Stomach (tissue), 9 donors: ENCODE results near the gene PLPPR5. TPM values are rescaled to one million over a fixed set of nuclear protein-coding genes. Genes with fewer than 3 reads are reported as not detected.
"Not testable (repeated sequence)": the region's sequence is repeated elsewhere in the genome, so short reads cannot be mapped to it uniquely, and the experiment has no call there.

Experiments
- DNase-seq, 2 donors: peaks; one replicate each; pipeline versions ENCODE4 v3.0.0 to v3.0.0-alpha.2; 2013 to 2019
- H3K27ac ChIP-seq, 5 donors: fragments of 200-600 bp in 4 of 5; sonication (generic) in 4 of 5; one replicate each; pipeline ENCODE4 v1.5.1; 2013 to 2019; ENCODE audit warnings: mild to moderate bottlenecking in 1 of 5, moderate library complexity in 1 of 5
- H3K27me3 ChIP-seq, 3 donors: fragments of 200-600 bp; sonication (generic); one replicate each; pipeline ENCODE4 v1.5.1; 2017 to 2019; ENCODE audit warnings: mixed run types in 1 of 3
- H3K36me3 ChIP-seq, 4 donors: fragments of 200-600 bp; sonication (generic); 1 replicate in 3 of 4; 2 replicates in 1 of 4; pipeline ENCODE4 v1.5.1; 2016 to 2019
- H3K4me1 ChIP-seq, 4 donors: fragments of 200-600 bp; sonication (generic); one replicate each; pipeline ENCODE4 v1.5.1; 2016 to 2019
- H3K4me3 ChIP-seq, 4 donors: fragments of 200-600 bp; sonication (generic) in 3 of 4; one replicate each; pipeline ENCODE4 v1.5.1; 2016 to 2019; ENCODE audit warnings: mild to moderate bottlenecking in 1 of 4
- H3K9me3 ChIP-seq, 4 donors: fragments of 200-600 bp; sonication (generic); one replicate each; pipeline ENCODE4 v1.5.1; 2016 to 2019
- EP300 ChIP-seq: sonication (generic); formaldehyde crosslinking; IDR thresholded peaks from one replicate; pipeline ENCODE4 v1.6.1; 2017; ENCODE audit warnings: antibody characterized with exemption
- POLR2A ChIP-seq, 4 donors: fragments of 450-650 bp; IDR thresholded peaks; one replicate each; pipeline ENCODE4 v1.6.1; 2016; ENCODE audit warnings: antibody characterized with exemption in 4 of 4, control low read depth in 2 of 4, mild to moderate bottlenecking in 1 of 4, moderate library complexity in 1 of 4
- POLR2AphosphoS5 ChIP-seq, 3 donors: sonication (generic); formaldehyde crosslinking; IDR thresholded peaks; one replicate each; pipeline ENCODE4 v1.6.1; 2016; ENCODE audit warnings: antibody characterized with exemption in 3 of 3
- WGBS, 5 donors: extraction: QIAGEN DNeasy Blood & Tissue Kit in 3 of 5; methylation state at CpG; one replicate each; pipeline versions ENCODE4 v1.1.5 to v1.1.7; 2013 to 2018; 5-methylcytosine and 5-hydroxymethylcytosine counted together
- intact Hi-C: fragments of 100-400 bp; cut with DNase I; formaldehyde crosslinking; loops from one replicate; pipeline ENCODE4 v1.15.1; 2023; ENCODE audit warnings: low total_unique reads
- polyA plus RNA-seq, 3 donors: library from polyadenylated mRNA; stranded (reverse); fragments of 200-250 nt; gene quantifications; one replicate each; pipeline ENCODE4 v1.2.3, GENCODE V29; 2013
- total RNA-seq, 5 donors: library from RNA; depleted of rRNA; stranded (reverse); fragments of >200 nt; gene quantifications; one replicate each; pipeline versions ENCODE4 v1.1.0 to v1.2.3, GENCODE V29; 2014 to 2016
- TF ChIP-seq, protein P1 (sequence below), 7 experiments: fragments of 450-650 bp in 4 of 7; fragments of 200-600 bp in 3 of 7; sonication (generic) in 3 of 7; IDR thresholded peaks; one replicate each; pipeline ENCODE4 v1.5.1; 2016 to 2019; ENCODE audit warnings: antibody characterized with exemption in 7 of 7, control low read depth in 2 of 7, mild to moderate bottlenecking in 1 of 7
- donor health status: healthy with polysubstance abuse.
- donor health status: Bipolar disorder and iron deficiency.
- donor health status: healthy.

Gene PLPPR5
- total and polyA plus RNA-seq, 8 donors: 0.03 to 2.0 (median 0.15) TPM; not detected in 5

DNA sequence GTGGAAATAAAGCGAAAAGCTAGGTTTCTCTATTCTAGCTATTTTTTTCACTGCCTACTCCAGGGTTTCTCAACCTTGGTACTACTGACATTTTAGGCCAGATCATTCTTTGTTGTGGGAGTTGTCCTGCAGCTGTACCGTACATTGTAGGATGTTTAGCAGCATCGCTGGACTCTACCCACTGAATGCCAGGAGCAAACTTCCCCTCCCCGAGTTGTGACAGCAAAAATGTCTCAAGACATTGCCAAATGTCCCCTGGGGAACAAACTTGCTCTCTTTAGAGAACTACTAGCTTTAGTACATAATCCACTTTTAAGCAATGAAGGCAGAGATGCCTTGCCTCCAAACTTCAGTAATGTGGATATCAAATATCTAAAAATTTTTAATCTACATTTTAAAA, 122.8 kb downstream of the PLPPR5 start:
- no peaks in the 10 kb centered on the region for H3K27me3 ChIP-seq
- peaks cover 0 to 12% (median 5%) of the 10 kb centered on the region in 4 donors for H3K9me3 ChIP-seq
- no peaks in the 10 kb centered on the region for H3K4me1 ChIP-seq
- no peaks in the 10 kb centered on the region for H3K36me3 ChIP-seq
- TF ChIP-seq, protein P1, sequence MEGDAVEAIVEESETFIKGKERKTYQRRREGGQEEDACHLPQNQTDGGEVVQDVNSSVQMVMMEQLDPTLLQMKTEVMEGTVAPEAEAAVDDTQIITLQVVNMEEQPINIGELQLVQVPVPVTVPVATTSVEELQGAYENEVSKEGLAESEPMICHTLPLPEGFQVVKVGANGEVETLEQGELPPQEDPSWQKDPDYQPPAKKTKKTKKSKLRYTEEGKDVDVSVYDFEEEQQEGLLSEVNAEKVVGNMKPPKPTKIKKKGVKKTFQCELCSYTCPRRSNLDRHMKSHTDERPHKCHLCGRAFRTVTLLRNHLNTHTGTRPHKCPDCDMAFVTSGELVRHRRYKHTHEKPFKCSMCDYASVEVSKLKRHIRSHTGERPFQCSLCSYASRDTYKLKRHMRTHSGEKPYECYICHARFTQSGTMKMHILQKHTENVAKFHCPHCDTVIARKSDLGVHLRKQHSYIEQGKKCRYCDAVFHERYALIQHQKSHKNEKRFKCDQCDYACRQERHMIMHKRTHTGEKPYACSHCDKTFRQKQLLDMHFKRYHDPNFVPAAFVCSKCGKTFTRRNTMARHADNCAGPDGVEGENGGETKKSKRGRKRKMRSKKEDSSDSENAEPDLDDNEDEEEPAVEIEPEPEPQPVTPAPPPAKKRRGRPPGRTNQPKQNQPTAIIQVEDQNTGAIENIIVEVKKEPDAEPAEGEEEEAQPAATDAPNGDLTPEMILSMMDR (IDR thresholded peaks at IDR 0.05): no peak
- TF ChIP-seq POLR2AphosphoS5 (IDR thresholded peaks at IDR 0.05): no peak
- no peak for TF ChIP-seq EP300
- TF ChIP-seq POLR2A (IDR thresholded peaks at IDR 0.05): no peak
- H3K4me3 ChIP-seq: no peak overlapping the region
- WGBS, 5 donors: 91 to 97% (median 94%) methylated on average over 4 of the region's 4 CpGs
- no peak overlapping the region for H3K27ac ChIP-seq
- intact Hi-C loops: no loop called here
- DNase-seq: no peak

DNA sequence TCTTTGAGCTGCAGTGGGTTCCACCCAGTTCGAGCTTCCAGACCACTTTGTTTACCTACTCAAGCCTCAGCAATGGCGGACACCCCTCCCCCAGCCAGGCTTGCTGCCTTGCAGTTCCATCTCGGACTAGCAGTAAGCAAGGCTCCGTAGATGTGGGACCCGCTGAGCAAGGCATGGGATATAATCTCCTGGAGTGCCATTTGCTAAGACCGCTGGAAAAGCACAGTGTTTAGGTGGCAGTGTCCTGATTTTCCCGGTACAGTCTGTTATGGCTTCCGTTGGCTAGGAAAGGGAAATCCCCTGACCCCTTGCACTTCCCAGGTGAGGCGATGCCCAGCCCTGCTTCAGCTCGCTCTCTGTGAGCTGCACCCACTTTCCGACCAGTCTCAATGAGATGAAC, 123.4 kb downstream of the PLPPR5 start:
- H3K27ac ChIP-seq, H3K4me1 ChIP-seq, intact Hi-C loops, H3K4me3 ChIP-seq, H3K36me3 ChIP-seq, H3K27me3 ChIP-seq, DNase-seq: not testable (repeated sequence)
- WGBS, 5 donors: 86 to 92% (median 91%) methylated on average over 11 of the region's 11 CpGs
- H3K9me3 ChIP-seq: peaks cover 0 to 12% (median 5%) of the 10 kb centered on the region in 4 donors

DNA sequence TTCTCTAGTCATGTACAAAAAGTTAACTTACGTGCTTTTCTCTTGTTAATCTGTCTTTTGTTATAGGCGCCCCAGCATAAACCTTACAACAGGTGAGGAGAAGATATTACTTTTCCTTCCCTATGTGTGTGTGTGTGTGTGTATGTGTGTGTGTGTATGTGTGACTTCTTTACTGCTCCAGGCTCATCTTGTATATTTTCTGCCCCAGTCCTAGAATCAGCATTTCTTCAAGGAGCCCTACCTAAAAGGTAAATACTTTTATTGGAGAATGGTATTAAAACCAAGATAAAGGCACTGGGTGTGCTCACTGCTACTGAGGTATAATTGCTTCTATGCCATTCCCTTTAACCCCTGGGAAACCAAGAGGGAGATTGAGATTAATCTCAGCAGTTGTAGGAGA, 129.8 kb downstream of the PLPPR5 start:
- no peaks in the 10 kb centered on the region for H3K27me3 ChIP-seq
- intact Hi-C loops: no loop called here
- TF ChIP-seq EP300 (no peak), POLR2AphosphoS5 (IDR thresholded peaks at IDR 0.05) (no peak), POLR2A (IDR thresholded peaks at IDR 0.05) (no peak)
- TF ChIP-seq, protein P1 (IDR thresholded peaks at IDR 0.05): no peak
- peaks cover 0 to 7% (median 0%) of the 10 kb centered on the region in 4 donors for H3K4me1 ChIP-seq
- DNase-seq: no peak
- no peaks in the 10 kb centered on the region for H3K36me3 ChIP-seq
- WGBS, 5 donors: 79 to 89% (median 88%) methylated on average over 2 of the region's 2 CpGs
- no peaks in the 10 kb centered on the region for H3K9me3 ChIP-seq
- H3K4me3 ChIP-seq: no peak overlapping the region
- no peak overlapping the region for H3K27ac ChIP-seq

DNA sequence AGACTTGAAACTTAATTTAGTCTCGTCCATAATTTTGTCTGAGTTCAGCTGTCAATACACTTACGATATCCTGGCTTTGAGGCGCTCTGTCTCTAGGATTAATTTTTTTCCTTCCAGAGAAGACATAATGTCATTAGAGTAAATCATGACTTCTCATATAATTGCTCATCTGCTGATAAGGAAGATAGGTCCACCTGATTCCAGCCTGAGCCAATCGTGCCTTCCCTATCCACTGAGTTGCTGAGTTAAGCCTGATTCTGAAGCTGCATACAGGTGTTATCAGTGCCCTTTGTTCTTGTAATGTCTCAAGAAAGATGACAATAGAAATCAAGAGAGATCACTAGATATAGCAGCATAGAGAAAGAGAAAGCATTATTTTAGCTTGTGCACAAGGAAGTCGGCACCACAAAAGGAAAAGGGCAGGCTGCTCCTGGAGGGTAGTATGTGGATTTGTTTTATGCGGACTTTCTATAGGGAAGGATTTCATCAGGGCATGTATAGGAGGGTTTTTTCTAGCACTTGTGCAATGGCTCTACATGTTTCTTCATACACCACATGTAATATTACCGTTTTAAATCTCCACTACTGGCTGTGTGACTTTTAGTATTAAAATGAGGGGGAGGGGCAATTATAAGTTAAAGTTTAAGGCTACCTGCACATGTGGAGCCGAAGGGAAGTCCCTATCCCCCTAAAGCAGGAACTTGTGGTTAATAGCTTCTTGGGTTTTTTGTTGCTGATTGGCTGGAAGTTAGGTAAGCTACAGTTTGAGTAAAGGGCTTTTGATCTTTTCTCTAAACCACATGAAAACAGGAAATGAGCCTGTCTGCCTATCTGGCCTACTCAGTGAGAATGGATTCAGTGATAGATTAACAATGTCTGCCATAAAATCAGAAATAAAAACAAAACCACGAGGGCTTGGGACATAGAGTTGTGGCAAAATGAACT, 133.4 kb downstream of the PLPPR5 start:
- Histone ChIP-seq H3K4me1 (peaks cover 0 to 7% (median 0%) of the 10 kb centered on the region in 4 donors), H3K36me3 (no peaks in the 10 kb centered on the region), H3K27me3 (no peaks in the 10 kb centered on the region), H3K4me3 (no peak overlapping the region), H3K9me3 (peaks cover 0 to 4% (median 0%) of the 10 kb centered on the region in 4 donors), H3K27ac (no peak overlapping the region)
- TF ChIP-seq POLR2AphosphoS5 (IDR thresholded peaks at IDR 0.05): no peak
- no peak for TF ChIP-seq POLR2A (IDR thresholded peaks at IDR 0.05)
- no peak for TF ChIP-seq EP300
- peak in 1 of 2 donors; percentile 69 for DNase-seq
- intact Hi-C loops: no loop called here
- 58 to 70% (median 69%) methylated on average over 9 of the region's 9 CpGs for WGBS, 5 donors

DNA sequence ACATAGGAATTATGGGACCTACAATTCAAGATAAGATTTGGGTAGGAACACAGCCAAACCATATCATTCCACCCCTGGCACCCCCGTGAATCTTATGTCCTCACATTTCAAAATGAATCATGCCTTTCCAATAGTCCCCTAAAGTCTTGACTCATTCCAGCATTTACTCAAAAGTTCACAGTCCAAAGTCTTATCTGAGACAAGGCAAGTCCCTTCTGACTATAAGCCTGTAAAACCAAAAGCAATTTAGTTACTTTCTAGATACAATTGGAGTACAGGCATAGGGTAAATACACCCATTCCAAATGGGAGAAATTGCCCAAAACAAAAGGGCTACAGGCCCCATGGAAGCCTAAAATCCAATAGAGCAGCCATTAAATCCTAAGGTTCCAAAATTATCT, 138.9 kb downstream of the PLPPR5 start:
- peaks cover 0 to 6% (median 0%) of the 10 kb centered on the region in 4 donors for H3K9me3 ChIP-seq
- H3K4me3 ChIP-seq: no peak overlapping the region
- H3K27ac ChIP-seq: no peak overlapping the region
- 32 to 62% (median 45%) methylated on average over 1 of the region's 1 CpG for WGBS, 5 donors
- no peak for DNase-seq
- no peaks in the 10 kb centered on the region for H3K36me3 ChIP-seq
- intact Hi-C loops: no loop called here
- no peaks in the 10 kb centered on the region for H3K27me3 ChIP-seq
- no peaks in the 10 kb centered on the region for H3K4me1 ChIP-seq
- TF ChIP-seq POLR2AphosphoS5 (IDR thresholded peaks at IDR 0.05) (no peak), POLR2A (IDR thresholded peaks at IDR 0.05) (no peak), EP300 (no peak)
- TF ChIP-seq, protein P1 (IDR thresholded peaks at IDR 0.05): no peak
